Right lung (tissue), 5 donors: ENCODE results near the gene ZBTB38. TPM values are rescaled to one million over a fixed set of nuclear protein-coding genes. Genes with fewer than 3 reads are reported as not detected.

ENCODE experiments used
- DNase-seq, 2 donors: peaks; one replicate each; pipeline ENCODE4 v3.0.0-alpha.2; 2013
- polyA plus RNA-seq, 5 donors: library from polyadenylated mRNA; unstranded; fragments of 120-200 nt; gene quantifications; one replicate each; pipeline versions ENCODE4 v1.2.1 to v1.2.3, GENCODE V29; 2013; ENCODE audit warnings: inconsistent platforms in 1 of 5, low replicate concordance in 1 of 5; ENCODE audit not compliant: insufficient read length in 5 of 5, insufficient read depth in 1 of 5

Gene ZBTB38
- polyA plus RNA-seq, 5 donors: 50.0 to 86.2 (median 83.7) TPM

- DNase-seq: no peak
These were observed 33.5 kb downstream of the ZBTB38 start for GRCh38 chr3:141401573-141402475.

DNA sequence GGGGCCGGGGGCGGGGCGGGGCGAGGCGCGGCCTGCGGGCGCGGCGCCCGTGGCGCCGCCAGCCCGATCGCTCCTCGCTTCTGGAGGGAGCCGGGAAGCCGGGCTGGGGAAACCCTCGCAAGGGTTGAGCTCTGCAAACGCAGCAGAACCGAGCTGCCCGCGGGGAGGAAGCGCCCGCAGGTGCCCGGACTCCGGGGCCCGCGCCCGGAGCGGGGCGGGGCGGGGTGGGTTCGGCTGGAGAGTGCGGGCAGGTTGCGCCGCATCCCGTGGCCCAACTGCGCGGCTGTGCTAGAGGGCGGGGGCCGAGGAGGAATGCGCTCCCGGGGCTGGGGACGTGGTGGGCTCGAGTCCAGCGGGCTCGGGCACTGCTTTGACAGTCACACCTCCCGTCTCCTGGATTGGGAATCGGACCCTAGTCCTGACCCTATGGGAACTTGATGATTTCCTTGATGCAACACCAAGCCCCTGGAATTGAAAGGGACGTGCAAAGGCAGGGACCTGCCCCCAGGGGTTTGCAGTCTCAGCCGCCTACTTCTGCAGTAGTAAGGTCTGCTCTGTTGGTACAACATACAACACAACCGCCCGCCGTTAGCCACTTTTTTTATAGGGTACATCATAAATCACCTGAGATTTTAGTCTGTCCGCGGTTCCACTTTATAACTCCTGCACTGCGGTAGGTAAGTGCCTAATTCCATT, 34.3 kb downstream of the ZBTB38 start:
- no peak for DNase-seq

DNA sequence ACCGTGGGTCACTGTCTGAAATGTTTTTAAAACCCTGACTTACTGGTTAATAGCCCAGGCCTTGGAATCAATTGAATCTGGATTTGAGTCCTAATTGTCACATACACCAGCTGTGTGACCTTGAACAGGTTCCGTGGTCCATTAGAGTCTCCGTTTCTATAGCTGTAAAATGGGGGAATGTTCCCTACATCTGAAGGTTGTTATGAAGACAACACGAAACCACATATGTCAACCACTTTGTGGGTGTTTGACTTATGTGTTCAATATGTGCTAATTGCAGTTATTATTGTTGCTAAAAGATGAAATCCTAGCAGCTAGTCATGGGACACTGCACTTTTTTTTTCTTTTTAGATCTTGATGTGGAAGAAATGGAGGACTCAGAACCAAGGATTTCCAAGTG, 35.3 kb downstream of the ZBTB38 start:
- DNase-seq: no peak

DNA sequence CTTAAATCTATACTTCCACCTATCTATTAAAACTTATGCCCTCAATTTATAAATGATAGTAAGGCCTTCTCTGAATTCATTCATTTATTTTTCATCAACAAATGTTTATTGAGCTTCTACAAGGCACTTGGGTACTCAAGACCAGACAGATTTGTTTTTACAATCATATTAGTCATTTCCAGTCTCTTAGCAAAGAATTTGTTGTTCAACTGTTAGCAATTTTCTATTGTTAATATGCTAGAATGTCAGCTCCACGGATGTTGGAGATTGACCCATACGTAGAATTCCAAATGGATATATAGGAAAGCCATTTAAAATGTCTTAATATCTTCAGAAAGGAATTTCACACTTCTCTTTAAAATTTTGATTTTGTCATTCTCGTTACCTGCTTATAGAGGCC, 36.7 kb downstream of the ZBTB38 start:
- DNase-seq: no peak

GRCh38 chr3:141405591-141405990, 37.3 kb downstream of the ZBTB38 start:
- no peak for DNase-seq

DNA sequence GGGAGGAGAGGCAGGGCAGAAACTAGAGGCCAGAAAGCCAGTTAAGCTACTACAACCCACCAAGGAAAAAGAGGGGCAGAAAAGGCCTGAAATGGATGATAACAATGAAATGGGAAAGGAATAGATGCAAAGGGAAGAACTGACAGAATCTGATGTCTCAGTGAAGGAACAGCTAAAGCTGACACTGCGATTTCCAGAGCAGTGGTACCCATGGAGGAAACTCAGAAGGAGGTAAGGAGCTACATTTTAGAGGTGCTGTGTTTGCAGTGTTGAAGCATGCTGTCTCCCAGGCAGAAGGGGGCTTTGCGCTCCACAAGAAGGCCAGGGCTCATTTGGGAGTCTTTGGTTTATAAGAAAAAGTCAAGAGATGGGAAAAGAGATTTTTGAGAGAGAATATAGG, 38.0 kb downstream of the ZBTB38 start:
- DNase-seq: no peak

DNA sequence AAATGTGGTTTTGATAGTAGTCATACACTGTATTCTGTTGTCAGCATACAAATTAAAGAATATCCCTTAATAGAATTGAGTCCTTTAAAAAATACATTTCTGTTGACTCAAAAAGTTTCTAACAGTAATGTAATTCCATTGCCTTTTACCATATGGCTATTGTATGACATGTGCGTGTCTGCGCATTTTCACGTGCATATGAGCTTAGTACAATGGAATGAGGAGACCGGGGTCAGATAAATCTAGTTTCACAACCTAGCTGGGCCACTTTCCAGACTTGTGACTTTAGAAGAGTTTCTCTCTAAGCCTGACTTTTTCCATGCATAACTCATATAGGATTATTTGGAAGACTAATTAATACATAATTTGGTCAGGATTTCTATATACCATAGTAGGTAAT, 38.7 kb downstream of the ZBTB38 start:
- no peak for DNase-seq

DNA sequence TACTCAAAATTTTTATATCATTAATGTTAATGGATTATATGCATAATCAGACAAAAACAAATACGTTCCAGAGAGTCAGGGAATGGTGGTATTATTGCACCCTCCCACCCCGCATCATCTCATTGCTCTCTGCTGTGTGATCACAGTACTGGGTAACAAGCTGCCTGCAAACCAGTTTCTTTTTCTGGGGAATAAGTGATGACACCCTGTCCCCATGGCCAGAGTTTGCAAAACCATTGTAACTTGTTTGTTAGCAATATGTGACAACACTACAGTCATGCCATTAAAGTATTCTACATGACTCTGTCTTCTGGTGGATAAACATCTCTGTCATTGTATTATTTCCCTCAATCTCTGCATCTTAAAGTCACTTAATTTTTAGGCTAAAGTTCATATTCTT, 39.5 kb downstream of the ZBTB38 start:
- DNase-seq: no peak

GRCh38 chr3:141408596-141408995, 40.3 kb downstream of the ZBTB38 start:
- DNase-seq: no peak

DNA sequence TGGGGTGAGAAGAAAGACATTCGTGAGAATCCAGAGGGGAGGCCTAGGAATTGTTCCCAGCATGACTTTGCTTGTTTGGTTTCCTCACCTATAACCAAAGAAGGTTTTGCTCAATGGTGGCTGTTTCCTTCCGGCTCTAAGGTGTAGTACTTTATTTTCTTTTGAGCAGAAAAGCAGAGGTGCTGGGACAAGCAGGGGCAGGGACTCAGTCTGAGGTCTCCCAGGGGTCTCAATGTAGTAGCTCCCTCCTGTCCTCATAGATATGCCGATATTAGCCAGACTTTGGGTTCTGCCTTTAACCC, 41.6 kb downstream of the ZBTB38 start:
- DNase-seq: no peak

- peak; percentile 74 to 79 for DNase-seq
These were observed 42.1 kb downstream of the ZBTB38 start for GRCh38 chr3:141410408-141410807.

DNA sequence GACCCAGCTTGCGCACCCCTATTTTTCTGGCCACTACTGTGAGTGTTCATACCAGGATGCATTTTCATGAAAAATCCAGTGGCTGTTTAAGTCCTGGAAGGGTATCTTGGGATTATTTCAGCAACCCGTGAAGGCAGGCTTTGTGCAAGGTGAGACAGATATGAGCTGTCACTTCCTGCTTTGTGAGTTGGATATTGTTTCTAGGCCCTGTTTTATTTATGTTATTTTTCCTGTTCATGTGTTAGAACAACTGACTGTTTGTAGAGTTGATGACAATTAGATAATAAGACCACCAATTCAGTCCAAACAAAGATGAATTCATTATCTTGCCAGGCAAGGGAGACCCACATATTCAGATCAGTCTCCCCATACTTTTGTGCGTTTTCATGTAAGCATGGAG, 42.5 kb downstream of the ZBTB38 start:
- no peak for DNase-seq

GRCh38 chr3:141411251-141411771, 43.0 kb downstream of the ZBTB38 start:
- no peak for DNase-seq

- DNase-seq: peak in 1 of 2 donors; percentile 75
These were observed 44.0 kb downstream of the ZBTB38 start for GRCh38 chr3:141412087-141412935.

DNA sequence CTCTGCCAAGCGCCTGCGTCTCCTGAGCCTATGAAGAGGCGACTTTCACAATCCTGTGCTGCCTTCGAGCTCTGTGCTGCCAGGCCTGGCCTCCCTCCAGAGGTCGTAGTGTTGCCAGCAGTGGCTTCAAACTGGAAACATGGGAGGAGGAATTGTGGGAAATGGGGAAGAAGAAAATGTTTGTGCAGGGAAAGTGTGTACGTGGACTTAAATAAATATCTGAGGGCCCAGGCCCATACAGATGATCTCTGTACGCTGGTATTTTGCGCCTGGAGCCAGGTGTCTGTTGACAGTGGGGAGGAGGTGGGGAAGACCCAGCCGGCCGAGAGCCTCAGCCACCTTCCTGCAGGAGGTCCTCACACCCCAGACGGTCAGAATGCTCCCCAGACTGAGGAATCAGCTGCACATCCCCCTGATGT, 44.6 kb downstream of the ZBTB38 start:
- DNase-seq: peak; percentile 80 to 86

DNA sequence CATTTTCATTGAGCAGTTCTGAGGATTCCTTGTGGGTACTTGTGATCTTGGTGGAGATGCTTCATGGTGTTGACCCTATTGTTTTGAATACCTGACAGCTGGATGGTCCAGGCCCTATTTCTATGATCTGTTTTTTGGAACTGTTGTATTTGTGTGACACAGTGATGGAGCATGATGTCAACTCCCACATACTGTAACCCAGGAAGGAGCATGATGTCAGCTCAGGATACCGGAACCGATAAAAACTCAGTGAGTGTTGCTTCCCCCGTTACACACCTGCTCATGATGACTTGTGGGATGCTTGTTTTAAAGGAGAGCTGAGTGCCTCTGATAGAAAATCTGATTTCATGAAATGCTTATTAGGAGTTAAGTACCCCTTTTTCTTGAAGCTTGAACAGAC, 45.1 kb downstream of the ZBTB38 start:
- no peak for DNase-seq

DNA sequence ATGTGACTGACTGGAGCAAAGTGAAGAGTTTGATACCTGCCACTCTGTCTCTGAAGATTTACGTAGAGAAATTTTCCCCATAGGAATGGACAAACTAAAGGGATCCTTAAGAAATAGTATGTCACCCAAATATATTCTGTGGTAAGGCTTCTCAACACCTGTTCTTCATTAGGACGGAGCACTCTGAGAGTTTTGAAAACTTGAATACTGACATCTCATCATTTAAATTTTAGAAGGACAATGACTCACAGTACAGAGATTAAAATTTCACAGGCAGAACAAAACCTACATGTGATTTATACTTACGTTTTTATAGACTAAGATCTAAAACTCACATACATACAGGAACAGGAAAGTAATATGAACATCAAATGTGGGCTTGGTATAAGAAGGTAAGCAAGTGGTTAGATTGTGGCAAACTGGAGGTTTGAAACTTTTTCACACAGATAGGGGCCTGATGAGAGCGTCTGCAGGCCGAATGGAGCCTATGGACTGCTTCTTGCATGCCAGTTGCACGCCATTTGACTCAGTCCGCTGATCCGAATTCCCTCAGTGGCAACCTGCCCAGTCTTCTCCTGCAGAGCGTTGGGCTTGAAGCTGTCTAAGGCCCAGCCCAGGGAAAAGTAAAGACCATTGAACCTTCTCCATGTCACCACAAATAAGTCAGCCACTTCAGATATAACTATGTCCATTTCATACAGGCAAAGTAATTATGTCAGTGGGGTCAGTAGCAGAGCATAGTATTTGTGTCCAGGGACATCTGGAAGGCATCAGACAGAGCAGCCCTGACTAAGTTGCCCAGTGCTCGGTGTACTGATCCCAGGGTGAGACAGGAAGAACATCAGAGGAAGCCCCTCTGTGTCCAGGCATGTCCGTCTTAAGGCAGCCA, 45.7 kb downstream of the ZBTB38 start:
- no peak for DNase-seq

- no peak for DNase-seq
These were observed 46.6 kb downstream of the ZBTB38 start for GRCh38 chr3:141414800-141415462.

DNA sequence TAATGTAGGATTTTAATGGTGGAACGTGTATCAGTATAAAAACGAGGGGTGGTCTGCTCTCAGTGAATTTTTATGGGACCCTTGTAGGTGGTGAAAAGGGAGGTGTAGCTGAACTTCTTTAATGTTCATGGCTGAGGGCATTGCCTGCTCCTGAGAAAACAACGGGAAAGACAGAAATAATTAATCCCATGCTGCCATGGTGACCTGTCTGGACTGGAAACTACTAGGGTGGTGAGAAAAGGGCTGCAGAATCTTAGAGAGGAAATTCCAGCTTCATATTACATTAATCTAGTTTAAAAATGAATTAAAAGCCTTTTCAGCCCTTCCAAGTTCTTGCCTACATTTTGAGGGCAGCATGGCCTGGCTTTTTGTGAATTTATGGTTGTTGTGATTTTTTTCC, 47.6 kb downstream of the ZBTB38 start:
- no peak for DNase-seq
